PFSK-1 (cell line): ENCODE results near the gene ADAM19.

Experiments used
- POLR2AphosphoS5 ChIP-seq: IDR thresholded peaks from 2 replicates; pipeline ENCODE4 v1.6.1; 2012; ENCODE audit warnings: low read depth, mild to moderate bottlenecking, control low read depth, low read length, moderate library complexity
- TF ChIP-seq, protein P1 (sequence below), 2 experiments: IDR thresholded peaks; 2 replicates each; pipeline versions ENCODE4 v1.6.1 to v1.8.0; 2011 to 2012; ENCODE audit warnings: low read depth in 2 of 2, low read length in 2 of 2, control low read depth in 1 of 2, inconsistent platforms in 1 of 2, mild to moderate bottlenecking in 1 of 2, moderate library complexity in 1 of 2; ENCODE audit not compliant: insufficient read depth in 1 of 2

DNA sequence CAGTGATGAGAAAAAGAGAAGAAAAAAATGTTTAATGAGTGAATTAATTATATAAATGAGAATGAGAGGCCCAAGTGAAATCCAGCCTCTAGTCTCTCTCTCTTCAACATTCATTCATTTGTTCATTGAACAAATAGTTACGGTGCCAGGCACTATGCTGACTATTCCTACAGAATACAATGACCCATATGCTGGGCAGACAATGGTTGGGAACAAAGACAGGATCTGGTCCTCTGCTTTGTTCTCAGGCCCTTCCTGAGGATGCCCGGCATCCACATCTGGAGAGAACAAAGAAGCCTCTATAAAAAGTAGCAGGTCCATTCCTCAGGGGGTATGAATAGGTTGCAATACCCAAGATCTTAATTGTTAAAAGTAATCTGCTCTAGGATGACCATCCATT is 6.9 kb downstream of the ADAM19 start:
- TF ChIP-seq, protein P1, sequence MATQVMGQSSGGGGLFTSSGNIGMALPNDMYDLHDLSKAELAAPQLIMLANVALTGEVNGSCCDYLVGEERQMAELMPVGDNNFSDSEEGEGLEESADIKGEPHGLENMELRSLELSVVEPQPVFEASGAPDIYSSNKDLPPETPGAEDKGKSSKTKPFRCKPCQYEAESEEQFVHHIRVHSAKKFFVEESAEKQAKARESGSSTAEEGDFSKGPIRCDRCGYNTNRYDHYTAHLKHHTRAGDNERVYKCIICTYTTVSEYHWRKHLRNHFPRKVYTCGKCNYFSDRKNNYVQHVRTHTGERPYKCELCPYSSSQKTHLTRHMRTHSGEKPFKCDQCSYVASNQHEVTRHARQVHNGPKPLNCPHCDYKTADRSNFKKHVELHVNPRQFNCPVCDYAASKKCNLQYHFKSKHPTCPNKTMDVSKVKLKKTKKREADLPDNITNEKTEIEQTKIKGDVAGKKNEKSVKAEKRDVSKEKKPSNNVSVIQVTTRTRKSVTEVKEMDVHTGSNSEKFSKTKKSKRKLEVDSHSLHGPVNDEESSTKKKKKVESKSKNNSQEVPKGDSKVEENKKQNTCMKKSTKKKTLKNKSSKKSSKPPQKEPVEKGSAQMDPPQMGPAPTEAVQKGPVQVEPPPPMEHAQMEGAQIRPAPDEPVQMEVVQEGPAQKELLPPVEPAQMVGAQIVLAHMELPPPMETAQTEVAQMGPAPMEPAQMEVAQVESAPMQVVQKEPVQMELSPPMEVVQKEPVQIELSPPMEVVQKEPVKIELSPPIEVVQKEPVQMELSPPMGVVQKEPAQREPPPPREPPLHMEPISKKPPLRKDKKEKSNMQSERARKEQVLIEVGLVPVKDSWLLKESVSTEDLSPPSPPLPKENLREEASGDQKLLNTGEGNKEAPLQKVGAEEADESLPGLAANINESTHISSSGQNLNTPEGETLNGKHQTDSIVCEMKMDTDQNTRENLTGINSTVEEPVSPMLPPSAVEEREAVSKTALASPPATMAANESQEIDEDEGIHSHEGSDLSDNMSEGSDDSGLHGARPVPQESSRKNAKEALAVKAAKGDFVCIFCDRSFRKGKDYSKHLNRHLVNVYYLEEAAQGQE (IDR thresholded peaks at IDR 0.05; ENCODE audit: insufficient read depth in 1 of 2, low read depth in 2 of 2, low read length in 2 of 2): no peak
- TF ChIP-seq POLR2AphosphoS5: no peak
